Thoracic aorta endothelial cell (primary cell): ENCODE measurements around the gene PANK2. TPM values are rescaled to one million over a fixed set of nuclear protein-coding genes. Genes with fewer than 3 reads are reported as not detected.

ENCODE experiments used
- small RNA-seq: library from RNA; depleted of rRNA; stranded (forward); fragments of <200 nt; gene quantifications from one replicate; pipeline ENCODE3, GENCODE V24; 2012
- total RNA-seq: library from RNA; depleted of rRNA; stranded (reverse); fragments of >200 nt; gene quantifications from 2 replicates; pipeline ENCODE4 v1.2.3, GENCODE V29; 2012

Gene PANK2
- 56.6 and 68.4 TPM in 2 replicates for total RNA-seq

GRCh38 chr20:3888622-3889488, at the start of gene PANK2:
Gene PANK2, plus strand, starts transcription at chr20:3889387.

GRCh38 chr20:3846740-3847428, 42.3 kb upstream of the PANK2 start, which contains the start of gene MAVS:
Gene MAVS, plus strand, starts transcription at chr20:3846834. Its CDS starts 7,791 bp downstream, at chr20:3854625.

Small RNA genes within 50 kb of the gene (small RNA-seq; reads per million reads assigned to genes)
- 109 reads per million, percentile 98 among the genes with 10 or more reads in this experiment for gene MIR103A2

Other genes starting within 250 kb of the PANK2 start
- not detected in 2 replicates for gene GFRA4, start 226.0 kb upstream of the PANK2 start, total RNA-seq
- gene ADAM33, start 207.4 kb upstream of the PANK2 start, total RNA-seq, result not detected in 2 replicates
- not detected in 2 replicates for gene SIGLEC1, start 176.8 kb upstream of the PANK2 start, total RNA-seq
- gene HSPA12B, start 156.7 kb upstream of the PANK2 start, total RNA-seq, result 5.2 and 23.8 TPM in 2 replicates
- gene ADISSP, start 121.6 kb upstream of the PANK2 start, total RNA-seq, result 29.0 and 33.6 TPM in 2 replicates
- 0.13 TPM in 1 of 2 replicates, not detected in the other for gene SPEF1, start 107.9 kb upstream of the PANK2 start, total RNA-seq
- gene CENPB, start 102.6 kb upstream of the PANK2 start, total RNA-seq, result 70.2 and 76.9 TPM in 2 replicates
- 34.8 and 52.6 TPM in 2 replicates for gene CDC25B, start 93.1 kb upstream of the PANK2 start, total RNA-seq
- 13.6 and 14.0 TPM in 2 replicates for gene AP5S1, start 68.8 kb upstream of the PANK2 start, total RNA-seq
- 30.3 and 43.3 TPM in 2 replicates for gene MAVS, start 42.6 kb upstream of the PANK2 start, total RNA-seq
- 8.8 and 9.5 TPM in 2 replicates for gene RNF24, start 126.2 kb downstream of the PANK2 start, total RNA-seq